Neuronal stem cell (in vitro differentiated cells): Measurements from ENCODE around the gene TWSG1.

ENCODE experiments used
- DNase-seq: peaks from one replicate; pipeline ENCODE4 v3.0.0-alpha.2; 2013; ENCODE audit warnings: low spot score
- H2AFZ ChIP-seq: one replicate; pipeline ENCODE4 v1.6.1; 2013; ENCODE audit warnings: mild to moderate bottlenecking, low read length, inconsistent platforms
- H2AK5ac ChIP-seq: 2 replicates; pipeline ENCODE4 v1.6.1; 2013; ENCODE audit warnings: low read depth, mild to moderate bottlenecking, inconsistent platforms, low read length, moderate library complexity, mixed read lengths
- H2BK120ac ChIP-seq: 2 replicates; pipeline ENCODE4 v1.6.1; 2013; ENCODE audit warnings: low read depth, mild to moderate bottlenecking, inconsistent platforms, low read length, moderate library complexity, mixed read lengths
- H2BK12ac ChIP-seq: one replicate; pipeline ENCODE4 v1.6.1; 2013; ENCODE audit warnings: low read length, inconsistent platforms
- H2BK15ac ChIP-seq: 2 replicates; pipeline ENCODE4 v1.6.1; 2013; ENCODE audit warnings: mild to moderate bottlenecking, low read length, inconsistent platforms, mixed read lengths
- H2BK5ac ChIP-seq: one replicate; pipeline ENCODE4 v1.6.1; 2013; ENCODE audit warnings: inconsistent platforms, mild to moderate bottlenecking, low read length, moderate library complexity
- H3K14ac ChIP-seq: one replicate; pipeline ENCODE4 v1.6.1; 2013; ENCODE audit warnings: low read length, inconsistent platforms
- H3K18ac ChIP-seq: 2 replicates; pipeline ENCODE4 v1.6.1; 2013; ENCODE audit warnings: low read length, inconsistent platforms
- H3K23ac ChIP-seq: 2 replicates; pipeline ENCODE4 v1.6.1; 2013; ENCODE audit warnings: low read depth, mild to moderate bottlenecking, mixed read lengths, low read length, inconsistent platforms; ENCODE audit not compliant: poor library complexity
- H3K27ac ChIP-seq: replicated peaks from 3 replicates; pipeline ENCODE4 v1.5.1; 2013; ENCODE audit warnings: low read length, inconsistent platforms
- H3K27me3 ChIP-seq, 3 experiments: 2 replicates each; pipeline ENCODE4 v1.6.1; 2013; ENCODE audit warnings: low read length in 3 of 3, mild to moderate bottlenecking in 2 of 3, inconsistent platforms in 1 of 3, low read depth in 1 of 3, mixed read lengths in 1 of 3, moderate library complexity in 1 of 3; ENCODE audit not compliant: control insufficient read depth in 3 of 3, insufficient read depth in 3 of 3
- H3K36me3 ChIP-seq, 2 donors: replicated peaks in 1 of 2; 2 replicates each; pipeline ENCODE4 v1.6.1; 2013; ENCODE audit warnings: low read length in 2 of 2; ENCODE audit not compliant: control insufficient read depth in 2 of 2, insufficient read depth in 2 of 2
- H3K4ac ChIP-seq: 2 replicates; pipeline ENCODE4 v1.6.1; 2013; ENCODE audit warnings: inconsistent platforms, mild to moderate bottlenecking, low read length, moderate library complexity
- H3K4me1 ChIP-seq, 2 donors: 1 replicate in 1 of 2; 2 replicates in 1 of 2; pipeline ENCODE4 v1.6.1; 2013; ENCODE audit warnings: low read length in 2 of 2, low read depth in 1 of 2; ENCODE audit not compliant: control insufficient read depth in 2 of 2, insufficient read depth in 1 of 2
- H3K4me2 ChIP-seq: one replicate; pipeline ENCODE4 v1.6.1; 2013; ENCODE audit warnings: mild to moderate bottlenecking, low read length, inconsistent platforms; ENCODE audit not compliant: insufficient read depth, poor library complexity, severe bottlenecking
- H3K4me3 ChIP-seq, 2 donors: 2 replicates each; pipeline ENCODE4 v1.5.1; 2013; ENCODE audit warnings: low read length in 2 of 2, mild to moderate bottlenecking in 2 of 2, inconsistent platforms in 1 of 2, moderate library complexity in 1 of 2
- H3K79me1 ChIP-seq: one replicate; pipeline ENCODE4 v1.6.1; 2013; ENCODE audit warnings: low read depth, mild to moderate bottlenecking, inconsistent platforms, low read length, moderate library complexity
- H3K9ac ChIP-seq: one replicate; pipeline ENCODE4 v1.6.1; 2013; ENCODE audit warnings: mild to moderate bottlenecking, low read depth, low read length, inconsistent platforms; ENCODE audit not compliant: poor library complexity
- H3K9me3 ChIP-seq, 2 donors: replicated peaks in 1 of 2; 2 replicates each; pipeline versions ENCODE3 to v1.6.1; 2013; ENCODE audit warnings: low read length in 2 of 2, mild to moderate bottlenecking in 2 of 2, inconsistent platforms in 1 of 2, low read depth in 1 of 2, mixed read lengths in 1 of 2, moderate library complexity in 1 of 2; ENCODE audit not compliant: control insufficient read depth in 2 of 2, insufficient read depth in 1 of 2
- H4K8ac ChIP-seq: one replicate; pipeline ENCODE4 v1.6.1; 2013; ENCODE audit warnings: low read depth, mild to moderate bottlenecking, inconsistent platforms, low read length, moderate library complexity
- H4K91ac ChIP-seq: one replicate; pipeline ENCODE4 v1.6.1; 2013; ENCODE audit warnings: low read length, low read depth, mild to moderate bottlenecking, inconsistent platforms; ENCODE audit not compliant: poor library complexity
- WGBS, 2 donors: extraction: QIAGEN DNeasy Blood & Tissue Kit; methylation state at CpG; one replicate each; pipeline ENCODE4 v1.1.7; 2013; ENCODE audit warnings: missing lambda C conversion rate in 2 of 2, mixed read lengths in 1 of 2; ENCODE audit not compliant: insufficient read length in 2 of 2, insufficient replicate concordance in 1 of 2; ENCODE audit errors: extremely low coverage in 2 of 2; 5-methylcytosine and 5-hydroxymethylcytosine counted together

TWSG1 gene

DNA sequence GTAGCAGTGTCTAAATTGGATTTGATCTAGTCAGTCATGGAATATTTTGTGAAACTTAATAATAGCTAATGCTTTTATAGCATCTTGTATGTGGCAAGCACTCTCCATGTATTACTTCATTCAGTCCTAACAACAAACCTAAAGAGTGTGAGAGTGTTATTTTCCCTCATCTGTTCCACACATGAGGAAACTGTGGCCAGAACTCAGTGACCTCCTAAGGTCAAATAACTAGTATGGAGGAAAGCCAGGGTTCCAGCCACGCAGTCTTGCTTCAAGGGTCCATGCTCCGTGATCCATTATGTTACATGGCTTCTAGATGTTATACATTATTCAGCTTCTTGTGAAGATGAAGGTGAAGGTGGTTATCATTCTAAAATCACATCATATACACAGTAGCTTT lies 45.5 kb downstream of the TWSG1 start:
- H3K14ac ChIP-seq = no peak overlapping the region
- H3K4ac ChIP-seq = no peak overlapping the region
- H3K27me3 ChIP-seq = no peaks in the 10 kb centered on the region
- H2BK12ac ChIP-seq = no peak overlapping the region
- H2BK5ac ChIP-seq = no peak overlapping the region
- no peaks in the 10 kb centered on the region for H3K79me1 ChIP-seq
- H3K9me3 ChIP-seq = peaks cover 0 to 4% of the 10 kb centered on the region in 2 donors
- no peak for DNase-seq
- no peak overlapping the region for H3K27ac ChIP-seq
- no peak overlapping the region for H2AFZ ChIP-seq
- H2AK5ac ChIP-seq = no peak overlapping the region
- no peak overlapping the region for H3K23ac ChIP-seq
- no peak overlapping the region for H4K91ac ChIP-seq
- no peak overlapping the region for H3K18ac ChIP-seq
- peaks cover 0 to 15% of the 10 kb centered on the region in 2 donors for H3K36me3 ChIP-seq
- no CpG with 5 or more reads among the region's 2 CpGs for WGBS, 2 donors
- no peak overlapping the region for H4K8ac ChIP-seq
- H3K9ac ChIP-seq = no peak overlapping the region
- H3K4me1 ChIP-seq = no peaks in the 10 kb centered on the region
- H2BK15ac ChIP-seq = no peak overlapping the region
- H2BK120ac ChIP-seq = no peak overlapping the region
- no peak overlapping the region for H3K4me3 ChIP-seq
- H3K4me2 ChIP-seq = no peak overlapping the region

DNA sequence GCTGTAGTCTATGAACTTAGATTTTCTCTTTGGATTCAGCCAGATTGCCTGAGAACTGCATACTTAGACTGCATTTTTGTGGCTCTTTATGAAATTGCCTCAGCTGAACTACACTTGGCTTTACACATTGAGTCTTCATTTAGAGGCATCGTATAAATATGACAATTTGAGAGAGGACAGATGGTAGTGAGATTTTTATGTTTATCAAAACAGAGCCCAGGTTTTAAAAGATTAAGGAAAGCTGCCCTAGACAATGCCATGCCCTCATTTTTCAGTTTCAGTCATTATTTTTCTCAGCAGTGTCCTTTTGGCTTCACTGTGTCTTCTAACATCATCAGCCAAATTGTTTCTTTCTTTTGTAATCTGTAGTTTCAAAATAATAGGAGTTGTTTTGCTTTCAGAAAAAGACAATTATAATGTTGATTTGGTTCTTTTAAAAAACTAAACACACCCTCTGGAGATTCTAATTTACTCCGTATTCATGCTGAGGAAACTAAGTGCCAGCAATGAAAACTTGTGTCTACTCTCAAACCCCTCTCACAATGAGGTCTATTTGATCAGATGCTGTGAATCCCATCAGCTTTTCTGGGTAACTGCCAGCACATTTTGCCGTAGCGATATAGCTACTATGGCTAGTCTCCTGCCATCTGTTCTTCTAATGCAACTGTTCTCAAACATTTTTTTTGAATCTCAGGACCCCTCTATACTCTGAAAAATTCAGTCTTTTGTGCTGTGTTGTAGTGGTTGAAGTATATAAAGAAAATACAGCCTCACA lies 46.2 kb downstream of the TWSG1 start:
- no peak overlapping the region for H4K91ac ChIP-seq
- no peak overlapping the region for H3K27ac ChIP-seq
- no peak overlapping the region for H2AK5ac ChIP-seq
- WGBS, 2 donors = no CpG with 5 or more reads among the region's 4 CpGs
- no peaks in the 10 kb centered on the region for H3K27me3 ChIP-seq
- no peak overlapping the region for H3K4me2 ChIP-seq
- H3K4me3 ChIP-seq = no peak overlapping the region
- H2BK120ac ChIP-seq = no peak overlapping the region
- no peak overlapping the region for H3K9ac ChIP-seq
- H3K4ac ChIP-seq = no peak overlapping the region
- peaks cover 0 to 15% of the 10 kb centered on the region in 2 donors for H3K36me3 ChIP-seq
- no peak overlapping the region for H4K8ac ChIP-seq
- no peak overlapping the region for H2AFZ ChIP-seq
- H2BK15ac ChIP-seq = no peak overlapping the region
- H3K4me1 ChIP-seq = no peaks in the 10 kb centered on the region
- H3K9me3 ChIP-seq = peaks cover 0 to 4% of the 10 kb centered on the region in 2 donors
- no peaks in the 10 kb centered on the region for H3K79me1 ChIP-seq
- no peak overlapping the region for H3K18ac ChIP-seq
- no peak overlapping the region for H2BK5ac ChIP-seq
- H2BK12ac ChIP-seq = no peak overlapping the region
- no peak overlapping the region for H3K14ac ChIP-seq
- no peak overlapping the region for H3K23ac ChIP-seq
- no peak for DNase-seq

DNA sequence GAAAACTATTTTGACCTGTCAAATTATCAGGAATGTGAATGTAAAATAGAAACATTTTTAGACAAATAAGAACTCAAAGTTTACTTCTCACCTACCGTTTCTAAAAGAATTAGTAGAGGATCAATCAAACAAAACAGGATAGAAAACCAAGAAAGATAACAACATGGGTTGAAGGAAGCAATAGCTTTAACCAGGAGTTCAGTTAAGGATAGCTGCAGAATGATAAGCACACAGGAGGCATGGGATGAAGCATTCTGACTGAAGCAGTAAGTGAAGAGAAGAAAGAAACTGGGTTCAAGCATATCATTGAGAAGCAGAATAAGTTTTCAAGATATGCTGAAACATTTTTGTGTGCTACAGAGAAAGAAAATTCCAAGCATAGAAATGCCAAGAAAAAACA lies 52.3 kb downstream of the TWSG1 start:
- no peak for DNase-seq
- H2BK15ac ChIP-seq = no peak overlapping the region
- H2AK5ac ChIP-seq = no peak overlapping the region
- no peak overlapping the region for H3K4me3 ChIP-seq
- peaks cover 1 to 17% of the 10 kb centered on the region in 2 donors for H3K9me3 ChIP-seq
- H3K27me3 ChIP-seq = no peaks in the 10 kb centered on the region
- H4K91ac ChIP-seq = no peak overlapping the region
- H3K79me1 ChIP-seq = no peaks in the 10 kb centered on the region
- no CpG with 5 or more reads among the region's 1 CpG for WGBS, 2 donors
- no peak overlapping the region for H2BK12ac ChIP-seq
- no peak overlapping the region for H3K4ac ChIP-seq
- H3K4me1 ChIP-seq = no peaks in the 10 kb centered on the region
- H2BK120ac ChIP-seq = no peak overlapping the region
- no peak overlapping the region for H2BK5ac ChIP-seq
- no peak overlapping the region for H4K8ac ChIP-seq
- no peak overlapping the region for H3K14ac ChIP-seq
- H2AFZ ChIP-seq = no peak overlapping the region
- no peak overlapping the region for H3K23ac ChIP-seq
- no peak overlapping the region for H3K27ac ChIP-seq
- H3K36me3 ChIP-seq = peaks cover 0 to 26% of the 10 kb centered on the region in 2 donors
- no peak overlapping the region for H3K18ac ChIP-seq
- H3K9ac ChIP-seq = no peak overlapping the region
- H3K4me2 ChIP-seq = no peak overlapping the region

DNA sequence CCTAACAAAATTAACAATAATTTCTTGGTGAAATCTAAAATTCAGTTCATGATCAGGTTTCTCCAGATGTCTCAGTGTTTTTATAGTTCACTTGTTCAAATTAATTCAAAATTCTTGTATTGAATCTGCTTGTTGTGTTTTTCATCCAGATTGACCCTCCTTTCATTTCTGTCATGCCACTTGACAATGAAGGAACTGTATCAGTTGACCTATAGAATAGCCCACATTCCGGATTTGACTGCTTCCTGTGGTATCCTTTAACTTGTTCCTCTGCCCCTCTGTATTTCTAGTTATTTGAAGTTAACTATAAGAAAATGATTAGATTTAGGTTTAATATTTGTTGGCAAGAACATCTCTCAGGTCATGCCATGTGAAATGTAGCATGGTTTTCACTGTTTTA lies 53.3 kb downstream of the TWSG1 start:
- no peak overlapping the region for H3K4me2 ChIP-seq
- no peak overlapping the region for H2AFZ ChIP-seq
- no peak overlapping the region for H3K27ac ChIP-seq
- H3K4ac ChIP-seq = no peak overlapping the region
- no peak overlapping the region for H2BK120ac ChIP-seq
- H2BK5ac ChIP-seq = no peak overlapping the region
- no peak overlapping the region for H3K4me3 ChIP-seq
- no peak overlapping the region for H3K23ac ChIP-seq
- H3K4me1 ChIP-seq = no peaks in the 10 kb centered on the region
- no peak overlapping the region for H4K8ac ChIP-seq
- H3K18ac ChIP-seq = no peak overlapping the region
- H4K91ac ChIP-seq = no peak overlapping the region
- no peaks in the 10 kb centered on the region for H3K27me3 ChIP-seq
- H3K36me3 ChIP-seq = peaks cover 0 to 35% of the 10 kb centered on the region in 2 donors
- H2BK15ac ChIP-seq = no peak overlapping the region
- H3K9me3 ChIP-seq = peaks cover 1 to 22% of the 10 kb centered on the region in 2 donors
- no peak overlapping the region for H2AK5ac ChIP-seq
- no peak for DNase-seq
- no peak overlapping the region for H2BK12ac ChIP-seq
- no peak overlapping the region for H3K9ac ChIP-seq
- H3K79me1 ChIP-seq = no peaks in the 10 kb centered on the region
- no peak overlapping the region for H3K14ac ChIP-seq
- WGBS, 2 donors = no CpG with 5 or more reads among the region's 1 CpG
